ENCODE measurements around the gene SLC25A44. TPM values are rescaled to one million over a fixed set of nuclear protein-coding genes. Genes with fewer than 3 reads are reported as not detected.
A peak's percentile ranks its signal among the peaks of the same experiment; 100 is the strongest.

Gene SLC25A44
- total RNA-seq, 1 donor from 2014 or later, result 20.4 TPM

GRCh38 chr1:156233426-156234127 is 39.7 kb downstream of the SLC25A44 start:
- H3K4me3 Mint-ChIP-seq (ENCODE audit: low read depth), result no peak overlapping the region

GRCh38 chr1:156236164-156236563 is 42.3 kb downstream of the SLC25A44 start:
- no peak for DNase-seq (ENCODE audit: low spot score, unreplicated experiment)
- Mint-ChIP-seq H3K9me3 (ENCODE audit: low read depth) (no peaks in the 10 kb centered on the region), H3K36me3 (ENCODE audit: insufficient read depth) (peaks cover 18% of the 10 kb centered on the region), H3K27me3 (no peaks in the 10 kb centered on the region), H3K4me3 (ENCODE audit: low read depth) (no peak overlapping the region), H3K27ac (no peak overlapping the region), H3K4me1 (ENCODE audit: low read depth) (no peaks in the 10 kb centered on the region)
- TF ChIP-seq CTCF (IDR thresholded peaks at IDR 0.05; ENCODE audit: unreplicated experiment), result no peak

More at GRCh38 chr1:156233426-156234127, 39.7 kb downstream of the SLC25A44 start:
- Mint-ChIP-seq H3K4me1 (ENCODE audit: low read depth) (no peaks in the 10 kb centered on the region), H3K27me3 (no peaks in the 10 kb centered on the region), H3K36me3 (ENCODE audit: insufficient read depth) (peaks cover 14% of the 10 kb centered on the region), H3K9me3 (ENCODE audit: low read depth) (no peaks in the 10 kb centered on the region), H3K27ac (peak overlapping the region; percentile 64)
- TF ChIP-seq CTCF (IDR thresholded peaks at IDR 0.05; ENCODE audit: unreplicated experiment), result no peak
- no peak for DNase-seq (ENCODE audit: low spot score, unreplicated experiment)

- Mint-ChIP-seq H3K4me3 (ENCODE audit: low read depth) (no peak overlapping the region), H3K27me3 (no peaks in the 10 kb centered on the region), H3K27ac (no peak overlapping the region), H3K4me1 (ENCODE audit: low read depth) (no peaks in the 10 kb centered on the region), H3K9me3 (ENCODE audit: low read depth) (no peaks in the 10 kb centered on the region), H3K36me3 (ENCODE audit: insufficient read depth) (peaks cover 18% of the 10 kb centered on the region)
- DNase-seq (ENCODE audit: low spot score, unreplicated experiment), result no peak
- no peak for TF ChIP-seq CTCF (IDR thresholded peaks at IDR 0.05; ENCODE audit: unreplicated experiment)
Measured at GRCh38 chr1:156238248-156238647, 44.3 kb downstream of the SLC25A44 start.

- TF ChIP-seq CTCF (IDR thresholded peaks at IDR 0.05; ENCODE audit: unreplicated experiment), result no peak
- DNase-seq (ENCODE audit: low spot score, unreplicated experiment), result no peak
- Mint-ChIP-seq H3K9me3 (ENCODE audit: low read depth) (no peaks in the 10 kb centered on the region), H3K4me3 (ENCODE audit: low read depth) (no peak overlapping the region), H3K27ac (no peak overlapping the region), H3K27me3 (no peaks in the 10 kb centered on the region), H3K4me1 (ENCODE audit: low read depth) (no peaks in the 10 kb centered on the region), H3K36me3 (ENCODE audit: insufficient read depth) (peaks cover 12% of the 10 kb centered on the region)
Measured at GRCh38 chr1:156241311-156241811, 47.5 kb downstream of the SLC25A44 start.

- TF ChIP-seq CTCF (IDR thresholded peaks at IDR 0.05; ENCODE audit: unreplicated experiment), result no peak
- Mint-ChIP-seq H3K4me1 (ENCODE audit: low read depth) (no peaks in the 10 kb centered on the region), H3K27me3 (no peaks in the 10 kb centered on the region), H3K4me3 (ENCODE audit: low read depth) (no peak within 1 kb of the TSS), H3K9me3 (ENCODE audit: low read depth) (no peaks in the 10 kb centered on the region), H3K27ac (peak within 1 kb of the TSS; percentile 76), H3K36me3 (ENCODE audit: insufficient read depth) (peaks cover 10% of the 10 kb centered on the region)
- DNase-seq (ENCODE audit: low spot score, unreplicated experiment), result no peak
Measured at GRCh38 chr1:156241926-156242325, 48.0 kb downstream of the SLC25A44 start, which contains the start of gene BGLAP. BGLAP (plus strand) TSS chr1:156242184; CDS start chr1:156242232, 48 bp downstream.

Measured in progenitor cell of endocrine pancreas (in vitro differentiated cells).